Adrenal gland (tissue), 12 donors: ENCODE data around the gene FAM89A. TPM values are rescaled to one million over a fixed set of nuclear protein-coding genes. Genes with fewer than 3 reads are reported as not detected.

Source experiments
- DNase-seq, 7 donors: peaks; one replicate each; pipeline ENCODE4 v3.0.0-alpha.2; 2019 to 2020
- H3K27ac ChIP-seq, 5 donors: fragments of 200-600 bp; sonication (generic) in 4 of 5; 1 replicate in 3 of 5; 2 replicates in 2 of 5; pipeline versions ENCODE4 v1.5.1 to v1.8.0; 2016 to 2020; ENCODE audit warnings: mild to moderate bottlenecking in 1 of 5
- H3K27me3 ChIP-seq: fragments of 200-600 bp; 2 replicates; pipeline ENCODE4 v1.8.0; 2021
- H3K36me3 ChIP-seq, 2 donors: fragments of 200-600 bp; replicated peaks in 1 of 2; 1 replicate in 1 of 2; 2 replicates in 1 of 2; pipeline versions ENCODE4 v1.5.1 to v1.8.0; 2018 to 2022
- H3K4me1 ChIP-seq, 2 donors: fragments of 200-600 bp; replicated peaks in 1 of 2; 1 replicate in 1 of 2; 2 replicates in 1 of 2; pipeline versions ENCODE4 v1.5.1 to v1.8.0; 2018 to 2021
- H3K4me3 ChIP-seq, 4 donors: fragments of 200-600 bp; sonication (generic) in 3 of 4; one replicate each; pipeline ENCODE4 v1.5.1; 2016 to 2018
- H3K9me3 ChIP-seq, 3 donors: fragments of 200-600 bp; sonication (generic) in 1 of 3; replicated peaks in 1 of 3; 1 replicate in 2 of 3; 2 replicates in 1 of 3; pipeline versions ENCODE4 v1.5.1 to v1.8.0; 2016 to 2021
- CTCF ChIP-seq, 6 experiments: fragments of 450-650 bp in 4 of 6; fragments of 200-600 bp in 2 of 6; sonication (generic) in 1 of 6; IDR thresholded peaks; 1 replicate in 5 of 6; 2 replicates in 1 of 6; pipeline versions ENCODE4 v1.5.1 to v1.8.0; 2016 to 2021; ENCODE audit warnings: antibody characterized with exemption in 6 of 6, mild to moderate bottlenecking in 2 of 6, moderate library complexity in 1 of 6
- POLR2A ChIP-seq, 2 donors: fragments of 450-650 bp; IDR thresholded peaks; one replicate each; pipeline ENCODE4 v1.6.1; 2017; ENCODE audit warnings: antibody characterized with exemption in 2 of 2, mild to moderate bottlenecking in 2 of 2, moderate library complexity in 1 of 2
- WGBS, 4 donors: extraction: QIAGEN DNeasy Blood & Tissue Kit in 2 of 4; methylation state at CpG; one replicate each; pipeline versions ENCODE4 v1.1.5 to v1.1.7; 2013 to 2017; 5-methylcytosine and 5-hydroxymethylcytosine counted together
- intact Hi-C, 2 donors: fragments of 100-400 bp; cut with DNase I; formaldehyde crosslinking; loops; one replicate each; pipeline versions ENCODE4 v1.14.1 to v1.15.0; 2022 to 2023
- polyA plus RNA-seq, 3 donors: library from polyadenylated mRNA; stranded (reverse); fragments of 200-250 nt in 2 of 3; fragments of 350-450 nt in 1 of 3; fragmentation: Illumina TruSeq in 1 of 3; extraction: RNeasy Lipid Tissue Mini Kit (QIAGEN cat#74804) in 1 of 3; gene quantifications; one replicate each; pipeline ENCODE4 v1.2.3, GENCODE V29; 2013 to 2014
- total RNA-seq, 9 donors: library from RNA; depleted of rRNA in 4 of 9; stranded (reverse); fragments of >200 nt in 4 of 9; fragments of 120-200 nt in 1 of 9; fragmentation: NEBNext Ultra II Directional in 1 of 9; extraction: Animal tissue kit (Norgen Biotek cat#: 25700) in 1 of 9; gene quantifications; one replicate each; pipeline versions ENCODE4 v1.1.0 to v1.2.4, GENCODE V29; 2013 to 2023
- donor health status: healthy with polysubstance abuse.
- donor health status: Bipolar disorder and iron deficiency.
- donor health status: DM: yes; HTN: yes; CAD: no.
- donor health status: DM: no; HTN: no; CAD: no.
- donor health status: DM: no; HTN: no; CAD: no.
- donor health status: DM: yes; HTN: yes; CAD: no.

Gene FAM89A
- total and polyA plus RNA-seq, 12 donors = 11.3 to 59.4 (median 33.0) TPM

- WGBS, 4 donors = 69 to 83% (median 77%) methylated on average over 7 to 8 of the region's 8 CpGs
- TF ChIP-seq CTCF (IDR thresholded peaks at IDR 0.05) = no peak
- no peak for TF ChIP-seq POLR2A (IDR thresholded peaks at IDR 0.05)
- Histone ChIP-seq H3K9me3 (no peaks in the 10 kb centered on the region), H3K4me3 (no peak overlapping the region), H3K27me3 (no peaks in the 10 kb centered on the region), H3K27ac (no peak overlapping the region), H3K4me1 (peaks cover 4 to 5% of the 10 kb centered on the region in 2 donors), H3K36me3 (no peaks in the 10 kb centered on the region)
- intact Hi-C loops = no loop called here
- DNase-seq = no peak
These were observed 18.5 kb upstream of the FAM89A start for GRCh38 chr1:231058416-231059109.

GRCh38 chr1:231057410-231057809 is 17.4 kb upstream of the FAM89A start:
- Histone ChIP-seq H3K27me3 (no peaks in the 10 kb centered on the region), H3K4me1 (peaks cover 11 to 14% of the 10 kb centered on the region in 2 donors), H3K9me3 (no peaks in the 10 kb centered on the region), H3K4me3 (no peak overlapping the region), H3K27ac (no peak overlapping the region), H3K36me3 (no peaks in the 10 kb centered on the region)
- intact Hi-C loops = no loop called here
- DNase-seq = no peak
- TF ChIP-seq CTCF (IDR thresholded peaks at IDR 0.05) (no peak), POLR2A (IDR thresholded peaks at IDR 0.05) (no peak)
- 78 to 93% (median 85%) methylated on average over 1 to 3 of the region's 3 CpGs for WGBS, 4 donors

GRCh38 chr1:231055271-231055670 is 15.2 kb upstream of the FAM89A start:
- Histone ChIP-seq H3K36me3 (no peaks in the 10 kb centered on the region), H3K9me3 (no peaks in the 10 kb centered on the region), H3K27ac (no peak overlapping the region), H3K4me3 (no peak overlapping the region), H3K4me1 (peaks cover 11 to 14% of the 10 kb centered on the region in 2 donors), H3K27me3 (no peaks in the 10 kb centered on the region)
- intact Hi-C loops = no loop called here
- DNase-seq = no peak
- TF ChIP-seq CTCF (IDR thresholded peaks at IDR 0.05) (no peak), POLR2A (IDR thresholded peaks at IDR 0.05) (no peak)

- Histone ChIP-seq H3K27ac (peak overlapping the region in 3 of 5 donors; percentile 25 to 60 (median 49)), H3K36me3 (no peaks in the 10 kb centered on the region), H3K4me1 (peaks cover 11 to 14% of the 10 kb centered on the region in 2 donors), H3K4me3 (peak overlapping the region in 1 of 4 donors; percentile 23), H3K9me3 (no peaks in the 10 kb centered on the region), H3K27me3 (no peaks in the 10 kb centered on the region)
- intact Hi-C loops = no loop called here
- WGBS, 4 donors = 1 to 4% (median 3%) methylated on average over 7 of the region's 7 CpGs
- peak; percentile 58 to 90 (median 81) for DNase-seq
- TF ChIP-seq POLR2A (IDR thresholded peaks at IDR 0.05) (no peak), CTCF (IDR thresholded peaks at IDR 0.05) (no peak)
These were observed 13.6 kb upstream of the FAM89A start for GRCh38 chr1:231053493-231054162.
